ENCODE measurements around the gene DOCK6.

- no peak for TF ChIP-seq CTCF (conservative IDR thresholded peaks at IDR 0.05; ENCODE audit: low read depth, low read length)
- TF ChIP-seq EZH2 (IDR thresholded peaks at IDR 0.05; ENCODE audit: low read length, unreplicated experiment), result no peak
Measured at GRCh38 chr19:11295180-11295579, 32.9 kb upstream of the DOCK6 start.

Measured in PC-3 (cell line).